ENCODE results near the gene MME. TPM values are rescaled to one million over a fixed set of nuclear protein-coding genes. Genes with fewer than 3 reads are reported as not detected.

MME gene
- total RNA-seq, 1 experiment from 2014 or later: 23.9 TPM

DNA sequence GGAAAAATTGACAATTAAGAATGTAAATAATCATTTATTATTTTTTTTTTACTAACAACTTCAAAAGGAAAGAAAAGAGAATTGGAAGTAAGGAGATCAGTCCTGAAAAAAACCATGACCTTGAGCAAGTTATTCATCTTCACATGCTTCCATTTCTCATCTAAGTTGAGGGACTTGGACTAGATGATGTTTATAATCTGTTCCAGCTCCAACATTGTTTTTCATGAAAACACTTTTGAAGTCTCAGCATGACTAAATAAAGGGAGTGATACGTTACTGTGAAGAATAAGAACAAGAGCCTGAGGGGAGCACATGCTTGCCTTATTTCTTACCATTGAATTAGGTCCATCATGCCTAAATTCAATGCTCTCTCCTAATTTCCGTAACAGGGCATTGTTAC is 117.7 kb downstream of the MME start:
- H3K4me1 Mint-ChIP-seq: no peaks in the 10 kb centered on the region
- peaks cover 3% of the 10 kb centered on the region for H3K36me3 Mint-ChIP-seq
- TF ChIP-seq CBFB (CRISPR knock-in tag; IDR thresholded peaks at IDR 0.05; ENCODE audit: low read depth) (no peak), MLX (CRISPR knock-in tag; IDR thresholded peaks at IDR 0.05) (no peak), FOXP4 (CRISPR knock-in tag; IDR thresholded peaks at IDR 0.05) (no peak), ZNF232 (CRISPR knock-in tag; IDR thresholded peaks at IDR 0.05) (no peak), ZNF281 (CRISPR knock-in tag; IDR thresholded peaks at IDR 0.05) (no peak), FOXJ3 (CRISPR knock-in tag; IDR thresholded peaks at IDR 0.05; ENCODE audit: borderline replicate concordance) (no peak), ARID4B (CRISPR knock-in tag; IDR thresholded peaks at IDR 0.05; ENCODE audit: borderline replicate concordance) (no peak), TEAD4 (CRISPR knock-in tag; IDR thresholded peaks at IDR 0.05) (no peak), SOX15 (CRISPR knock-in tag; IDR thresholded peaks at IDR 0.05) (no peak), TP53 (CRISPR knock-in tag; IDR thresholded peaks at IDR 0.05) (no peak)
- TF ChIP-seq, protein P1, sequence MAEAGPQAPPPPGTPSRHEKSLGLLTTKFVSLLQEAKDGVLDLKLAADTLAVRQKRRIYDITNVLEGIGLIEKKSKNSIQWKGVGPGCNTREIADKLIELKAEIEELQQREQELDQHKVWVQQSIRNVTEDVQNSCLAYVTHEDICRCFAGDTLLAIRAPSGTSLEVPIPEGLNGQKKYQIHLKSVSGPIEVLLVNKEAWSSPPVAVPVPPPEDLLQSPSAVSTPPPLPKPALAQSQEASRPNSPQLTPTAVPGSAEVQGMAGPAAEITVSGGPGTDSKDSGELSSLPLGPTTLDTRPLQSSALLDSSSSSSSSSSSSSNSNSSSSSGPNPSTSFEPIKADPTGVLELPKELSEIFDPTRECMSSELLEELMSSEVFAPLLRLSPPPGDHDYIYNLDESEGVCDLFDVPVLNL (CRISPR knock-in tag; IDR thresholded peaks at IDR 0.05; ENCODE audit: borderline replicate concordance, low read depth): no peak
- TF ChIP-seq, protein P2, sequence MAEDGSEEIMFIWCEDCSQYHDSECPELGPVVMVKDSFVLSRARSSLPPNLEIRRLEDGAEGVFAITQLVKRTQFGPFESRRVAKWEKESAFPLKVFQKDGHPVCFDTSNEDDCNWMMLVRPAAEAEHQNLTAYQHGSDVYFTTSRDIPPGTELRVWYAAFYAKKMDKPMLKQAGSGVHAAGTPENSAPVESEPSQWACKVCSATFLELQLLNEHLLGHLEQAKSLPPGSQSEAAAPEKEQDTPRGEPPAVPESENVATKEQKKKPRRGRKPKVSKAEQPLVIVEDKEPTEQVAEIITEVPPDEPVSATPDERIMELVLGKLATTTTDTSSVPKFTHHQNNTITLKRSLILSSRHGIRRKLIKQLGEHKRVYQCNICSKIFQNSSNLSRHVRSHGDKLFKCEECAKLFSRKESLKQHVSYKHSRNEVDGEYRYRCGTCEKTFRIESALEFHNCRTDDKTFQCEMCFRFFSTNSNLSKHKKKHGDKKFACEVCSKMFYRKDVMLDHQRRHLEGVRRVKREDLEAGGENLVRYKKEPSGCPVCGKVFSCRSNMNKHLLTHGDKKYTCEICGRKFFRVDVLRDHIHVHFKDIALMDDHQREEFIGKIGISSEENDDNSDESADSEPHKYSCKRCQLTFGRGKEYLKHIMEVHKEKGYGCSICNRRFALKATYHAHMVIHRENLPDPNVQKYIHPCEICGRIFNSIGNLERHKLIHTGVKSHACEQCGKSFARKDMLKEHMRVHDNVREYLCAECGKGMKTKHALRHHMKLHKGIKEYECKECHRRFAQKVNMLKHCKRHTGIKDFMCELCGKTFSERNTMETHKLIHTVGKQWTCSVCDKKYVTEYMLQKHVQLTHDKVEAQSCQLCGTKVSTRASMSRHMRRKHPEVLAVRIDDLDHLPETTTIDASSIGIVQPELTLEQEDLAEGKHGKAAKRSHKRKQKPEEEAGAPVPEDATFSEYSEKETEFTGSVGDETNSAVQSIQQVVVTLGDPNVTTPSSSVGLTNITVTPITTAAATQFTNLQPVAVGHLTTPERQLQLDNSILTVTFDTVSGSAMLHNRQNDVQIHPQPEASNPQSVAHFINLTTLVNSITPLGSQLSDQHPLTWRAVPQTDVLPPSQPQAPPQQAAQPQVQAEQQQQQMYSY (CRISPR knock-in tag; IDR thresholded peaks at IDR 0.05): no peak
- TF ChIP-seq, protein P3, sequence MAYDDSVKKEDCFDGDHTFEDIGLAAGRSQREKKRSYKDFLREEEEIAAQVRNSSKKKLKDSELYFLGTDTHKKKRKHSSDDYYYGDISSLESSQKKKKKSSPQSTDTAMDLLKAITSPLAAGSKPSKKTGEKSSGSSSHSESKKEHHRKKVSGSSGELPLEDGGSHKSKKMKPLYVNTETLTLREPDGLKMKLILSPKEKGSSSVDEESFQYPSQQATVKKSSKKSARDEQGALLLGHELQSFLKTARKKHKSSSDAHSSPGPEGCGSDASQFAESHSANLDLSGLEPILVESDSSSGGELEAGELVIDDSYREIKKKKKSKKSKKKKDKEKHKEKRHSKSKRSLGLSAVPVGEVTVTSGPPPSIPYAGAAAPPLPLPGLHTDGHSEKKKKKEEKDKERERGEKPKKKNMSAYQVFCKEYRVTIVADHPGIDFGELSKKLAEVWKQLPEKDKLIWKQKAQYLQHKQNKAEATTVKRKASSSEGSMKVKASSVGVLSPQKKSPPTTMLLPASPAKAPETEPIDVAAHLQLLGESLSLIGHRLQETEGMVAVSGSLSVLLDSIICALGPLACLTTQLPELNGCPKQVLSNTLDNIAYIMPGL (CRISPR knock-in tag; IDR thresholded peaks at IDR 0.05): no peak
- no peak for DNase-seq (ENCODE audit: low spot score)
- H3K4me3 Mint-ChIP-seq: no peak overlapping the region
- POLR2A ChIA-PET: no interaction called here
- no peaks in the 10 kb centered on the region for H3K27me3 Mint-ChIP-seq (ENCODE audit: low read depth)
- CTCF ChIA-PET: no interaction called here
- H3K27ac Mint-ChIP-seq: no peak overlapping the region
- H3K9me3 Mint-ChIP-seq: peaks cover 3% of the 10 kb centered on the region
- ATAC-seq: no peak

All from WTC11 (cell line).